SK-N-SH treated with all-trans-retinoic acid at 6 μM for 48 hours (cell line): Measurements from ENCODE around the gene MYLK4.

ENCODE experiments used
- ATAC-seq: fragments of 200-7000 bp; cut with Tn5 transposase; 3 replicates; pipeline ENCODE4 v1.9.1; 2020; ENCODE audit warnings: mild to moderate bottlenecking, moderate library complexity
- CREB5 ChIP-seq: fragments of 250-450 bp; sonication (Bioruptor Pico); IDR thresholded peaks from 2 replicates; pipeline ENCODE4 v1.5.1; 2020; ENCODE audit warnings: low read depth, mild to moderate bottlenecking, moderate library complexity
- CSDC2 ChIP-seq: fragments of 250-450 bp; sonication (Bioruptor Pico); IDR thresholded peaks from 2 replicates; pipeline ENCODE4 v1.5.0; 2020; ENCODE audit warnings: mild to moderate bottlenecking, moderate library complexity
- ISL1 ChIP-seq: fragments of 250-450 bp; sonication (Bioruptor Pico); IDR thresholded peaks from 2 replicates; pipeline ENCODE4 v2.1.2; 2022; ENCODE audit warnings: mild to moderate bottlenecking, moderate library complexity
- PPARA ChIP-seq: fragments of 250-450 bp; sonication (Bioruptor Pico); IDR thresholded peaks from 2 replicates; pipeline ENCODE4 v1.5.0; 2020; ENCODE audit warnings: mild to moderate bottlenecking, borderline replicate concordance
- SNAI2 ChIP-seq: fragments of 250-450 bp; sonication (Bioruptor Pico); IDR thresholded peaks from 2 replicates; pipeline ENCODE4 v1.5.0; 2020; ENCODE audit warnings: mild to moderate bottlenecking, moderate library complexity
- TOX ChIP-seq: fragments of 250-450 bp; sonication (Bioruptor Pico); IDR thresholded peaks from 2 replicates; pipeline ENCODE4 v1.8.0; 2021; ENCODE audit warnings: mild to moderate bottlenecking, moderate library complexity, borderline replicate concordance
- TSHZ2 ChIP-seq: fragments of 250-450 bp; sonication (Bioruptor Pico); IDR thresholded peaks from 2 replicates; pipeline ENCODE4 v1.5.0; 2020; ENCODE audit warnings: mild to moderate bottlenecking, moderate library complexity
- ZFP3 ChIP-seq: fragments of 250-450 bp; sonication (Bioruptor Pico); IDR thresholded peaks from 2 replicates; pipeline ENCODE4 v1.5.0; 2020; ENCODE audit warnings: mild to moderate bottlenecking, moderate library complexity
- ZFP30 ChIP-seq: fragments of 450-650 bp; formaldehyde crosslinking; IDR thresholded peaks from 2 replicates; pipeline ENCODE4 v1.5.0; 2022; ENCODE audit warnings: mild to moderate bottlenecking, moderate library complexity
- ZNF565 ChIP-seq: fragments of 450-650 bp; formaldehyde crosslinking; conservative IDR thresholded peaks from 2 replicates; pipeline ENCODE4 v1.5.0; 2020; ENCODE audit warnings: low read depth, mild to moderate bottlenecking, moderate library complexity
- ZNF70 ChIP-seq: fragments of 450-650 bp; formaldehyde crosslinking; IDR thresholded peaks from 2 replicates; pipeline ENCODE4 v1.5.0; 2020; ENCODE audit warnings: mild to moderate bottlenecking, moderate library complexity
- TF ChIP-seq, protein P1 (sequence below): fragments of 250-450 bp; sonication (Bioruptor Pico); IDR thresholded peaks from 2 replicates; pipeline ENCODE4 v1.8.0; 2021; ENCODE audit warnings: low read depth, mild to moderate bottlenecking, moderate library complexity, borderline replicate concordance
- TF ChIP-seq, protein P2 (sequence below): fragments of 250-450 bp; sonication (Bioruptor Pico); IDR thresholded peaks from 2 replicates; pipeline ENCODE4 v1.5.1; 2021; ENCODE audit warnings: mild to moderate bottlenecking, moderate library complexity

Gene MYLK4

DNA sequence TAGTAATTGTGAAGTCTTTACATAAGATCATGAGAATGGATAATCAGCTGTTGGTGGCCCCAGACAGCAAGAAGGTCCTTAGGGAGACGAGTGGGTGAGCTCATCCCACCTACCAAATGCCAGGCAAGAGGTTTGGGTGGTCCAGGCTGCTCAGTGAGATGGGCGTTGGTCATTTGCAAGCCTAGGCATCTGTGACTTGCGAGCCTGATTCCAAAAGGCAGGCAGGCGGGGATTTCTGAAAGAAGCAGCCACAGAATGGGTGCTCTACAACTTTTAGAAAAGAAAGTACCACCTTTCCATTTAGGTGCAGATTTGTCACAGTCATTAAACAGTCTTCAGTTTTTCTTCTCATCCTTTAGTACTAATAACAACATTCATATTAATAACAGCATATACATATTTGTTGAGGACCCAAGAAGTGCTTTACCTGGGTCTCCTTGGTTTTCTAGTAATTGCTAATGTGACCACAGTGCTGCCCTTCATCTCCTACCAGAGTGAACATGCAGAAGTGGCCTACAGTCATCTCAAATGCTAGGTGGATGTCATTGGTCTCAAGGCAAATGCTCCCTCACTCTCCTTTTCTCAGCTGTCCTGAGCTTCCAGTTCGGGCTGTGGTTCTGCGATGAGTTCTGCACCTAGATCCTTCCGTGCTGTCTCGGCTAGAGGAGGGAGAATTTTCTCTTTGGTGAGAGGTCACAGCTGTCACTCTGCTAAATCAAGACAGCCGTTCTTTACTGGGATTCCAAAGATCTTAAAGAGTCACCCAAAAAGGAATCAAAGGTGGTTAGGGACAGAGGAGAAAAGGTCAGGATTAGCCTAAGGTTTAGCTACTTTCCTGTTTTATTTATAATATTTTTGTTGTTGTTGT lies 17.2 kb upstream of the MYLK4 start:
- ATAC-seq = no peak
- no peak for TF ChIP-seq ZFP30 (CRISPR knock-in tag)
- TF ChIP-seq, all 23 proteins: peak for 0

DNA sequence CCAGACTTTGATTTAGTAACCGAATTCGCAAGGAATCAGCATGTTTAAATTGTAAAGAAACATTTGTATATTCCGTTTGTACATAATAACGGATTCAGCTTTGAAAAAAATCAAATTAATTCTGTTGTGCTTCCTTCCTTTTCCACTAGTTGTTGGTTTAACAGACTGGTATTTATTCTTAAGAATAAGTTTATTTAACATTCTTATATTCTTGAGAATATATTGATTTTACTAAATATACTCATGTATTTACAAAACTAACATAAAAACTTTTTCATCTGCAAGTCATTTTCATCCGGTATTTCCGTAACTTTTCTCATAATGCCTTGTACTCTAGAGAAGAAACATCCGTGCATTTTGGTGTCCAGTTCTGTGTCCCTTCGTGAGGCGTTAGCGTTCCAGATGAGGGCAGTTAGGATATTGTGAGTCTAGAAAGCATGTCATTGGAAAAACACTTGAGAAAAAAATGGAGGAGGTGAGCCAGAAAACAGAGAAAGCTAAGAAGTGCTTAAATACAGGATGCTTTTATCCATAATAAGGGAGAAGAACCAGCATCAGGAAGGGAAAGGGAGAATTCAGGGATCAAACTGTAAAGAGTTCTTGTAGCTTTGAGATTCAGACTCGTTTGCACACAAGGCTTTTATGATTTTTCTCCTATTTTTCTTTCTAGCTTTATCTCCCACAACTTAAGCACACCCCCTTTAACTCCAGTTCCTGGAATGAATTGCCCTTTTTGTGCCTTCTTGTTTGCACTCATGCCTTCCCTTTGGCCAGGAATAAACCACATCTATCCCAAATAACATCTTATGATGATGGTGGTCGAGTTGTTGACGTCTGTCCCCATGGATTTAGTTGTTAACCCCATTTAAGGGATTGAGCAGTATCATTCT lies 16.3 kb upstream of the MYLK4 start:
- ATAC-seq = no peak
- no peak for TF ChIP-seq PPARA (CRISPR knock-in tag)
- no peak for TF ChIP-seq ZNF70 (CRISPR knock-in tag)
- TF ChIP-seq ISL1 (CRISPR knock-in tag) = no peak
- no peak for TF ChIP-seq CSDC2

DNA sequence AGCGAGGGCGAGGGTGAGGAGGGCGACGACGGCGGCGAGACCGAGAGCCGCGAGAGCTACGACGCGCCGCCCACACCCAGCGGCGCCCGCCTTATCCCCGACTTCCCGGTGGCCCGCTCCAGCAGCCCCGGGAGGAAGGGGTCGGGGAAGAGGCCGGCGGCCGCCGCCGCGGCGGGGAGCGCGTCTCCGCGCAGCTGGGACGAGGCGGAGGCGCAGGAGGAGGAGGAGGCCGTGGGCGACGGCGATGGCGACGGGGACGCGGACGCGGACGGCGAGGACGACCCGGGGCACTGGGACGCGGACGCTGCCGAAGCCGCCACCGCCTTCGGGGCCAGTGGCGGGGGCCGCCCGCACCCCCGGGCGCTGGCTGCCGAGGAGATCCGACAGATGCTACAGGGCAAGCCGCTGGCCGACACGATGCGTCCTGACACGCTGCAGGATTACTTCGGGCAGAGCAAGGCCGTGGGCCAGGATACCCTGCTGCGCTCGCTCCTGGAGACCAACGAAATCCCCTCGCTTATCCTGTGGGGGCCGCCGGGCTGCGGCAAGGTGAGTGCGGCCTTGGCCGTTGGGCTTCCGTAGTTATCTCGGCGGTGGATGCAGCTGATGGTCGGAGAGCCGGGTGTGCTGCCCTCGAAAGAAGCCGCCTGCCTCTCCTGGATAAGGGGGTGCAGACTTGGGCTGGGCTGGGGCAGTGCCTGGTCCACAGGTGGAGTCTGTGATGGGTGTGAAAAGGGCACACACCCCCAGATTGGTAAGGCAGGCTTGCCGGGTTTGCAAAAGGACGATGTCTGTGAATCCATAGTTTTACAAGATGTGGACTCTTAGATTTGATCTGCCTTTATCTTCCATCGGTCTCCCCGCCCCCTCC lies 15.4 kb upstream of the MYLK4 start:
- TF ChIP-seq ZFP30 (CRISPR knock-in tag) = no peak
- no peak for TF ChIP-seq TOX (CRISPR knock-in tag)
- 0 out of 2 replicates have a peak, but pooled peaks have one; percentile 16 for TF ChIP-seq TSHZ2 (CRISPR knock-in tag)
- TF ChIP-seq ZNF70 (CRISPR knock-in tag) = no peak
- ATAC-seq = peak; percentile 10

DNA sequence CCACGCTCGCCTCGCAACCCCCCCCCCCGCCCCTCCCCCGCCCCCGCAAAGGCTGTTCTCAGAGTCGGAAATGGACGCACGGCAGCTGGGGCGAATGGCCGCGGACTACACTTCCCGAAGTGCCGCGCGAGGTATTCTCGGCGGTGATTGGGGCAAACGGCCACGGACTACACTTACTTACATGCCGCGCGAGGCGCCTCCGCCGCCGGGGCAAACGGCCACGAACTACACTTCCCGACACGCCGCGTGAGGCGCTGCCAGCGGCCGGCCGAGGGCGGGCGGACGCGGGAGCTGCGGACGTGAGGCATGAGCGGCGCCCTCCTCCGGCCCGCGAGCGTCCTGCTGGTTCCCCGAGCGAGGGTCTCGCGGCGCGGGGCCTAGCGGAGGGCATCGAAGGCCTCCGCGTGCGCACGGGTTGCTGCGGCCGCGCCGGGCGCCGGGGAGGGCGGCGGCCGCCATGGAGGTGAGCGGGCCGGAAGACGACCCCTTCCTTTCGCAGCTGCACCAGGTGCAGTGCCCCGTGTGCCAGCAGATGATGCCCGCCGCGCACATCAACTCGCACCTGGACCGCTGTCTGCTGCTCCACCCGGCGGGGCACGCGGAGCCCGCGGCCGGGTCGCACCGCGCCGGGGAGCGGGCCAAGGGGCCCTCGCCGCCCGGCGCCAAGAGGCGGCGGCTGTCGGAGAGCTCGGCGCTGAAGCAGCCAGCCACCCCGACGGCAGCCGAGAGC lies 14.6 kb upstream of the MYLK4 start, which contains the start of gene WRNIP1:
Gene WRNIP1, plus strand, starts transcription at position 228 of the 730 bp plus-strand sequence. Its CDS starts 230 bp downstream, at position 458.
- TF ChIP-seq ZFP3 = peak; percentile 17; the same call in 1 of the 2 replicates
- no peak for TF ChIP-seq ZNF565 (CRISPR knock-in tag)
- TF ChIP-seq TSHZ2 (CRISPR knock-in tag) = peak; percentile 43; the same call in 1 of the 2 replicates
- ATAC-seq = peak; percentile 92

- ATAC-seq = peak; percentile 93
- TF ChIP-seq CREB5 = no peak
- TF ChIP-seq, protein P1, sequence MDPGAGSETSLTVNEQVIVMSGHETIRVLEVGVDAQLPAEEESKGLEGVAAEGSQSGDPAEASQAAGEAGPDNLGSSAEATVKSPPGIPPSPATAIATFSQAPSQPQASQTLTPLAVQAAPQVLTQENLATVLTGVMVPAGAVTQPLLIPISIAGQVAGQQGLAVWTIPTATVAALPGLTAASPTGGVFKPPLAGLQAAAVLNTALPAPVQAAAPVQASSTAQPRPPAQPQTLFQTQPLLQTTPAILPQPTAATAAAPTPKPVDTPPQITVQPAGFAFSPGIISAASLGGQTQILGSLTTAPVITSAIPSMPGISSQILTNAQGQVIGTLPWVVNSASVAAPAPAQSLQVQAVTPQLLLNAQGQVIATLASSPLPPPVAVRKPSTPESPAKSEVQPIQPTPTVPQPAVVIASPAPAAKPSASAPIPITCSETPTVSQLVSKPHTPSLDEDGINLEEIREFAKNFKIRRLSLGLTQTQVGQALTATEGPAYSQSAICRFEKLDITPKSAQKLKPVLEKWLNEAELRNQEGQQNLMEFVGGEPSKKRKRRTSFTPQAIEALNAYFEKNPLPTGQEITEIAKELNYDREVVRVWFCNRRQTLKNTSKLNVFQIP (CRISPR knock-in tag) = no peak
- no peak for TF ChIP-seq ZNF70 (CRISPR knock-in tag)
- no peak for TF ChIP-seq SNAI2
- no peak for TF ChIP-seq TSHZ2 (CRISPR knock-in tag)
- TF ChIP-seq ZNF565 (CRISPR knock-in tag) = no peak
- TF ChIP-seq, protein P2, sequence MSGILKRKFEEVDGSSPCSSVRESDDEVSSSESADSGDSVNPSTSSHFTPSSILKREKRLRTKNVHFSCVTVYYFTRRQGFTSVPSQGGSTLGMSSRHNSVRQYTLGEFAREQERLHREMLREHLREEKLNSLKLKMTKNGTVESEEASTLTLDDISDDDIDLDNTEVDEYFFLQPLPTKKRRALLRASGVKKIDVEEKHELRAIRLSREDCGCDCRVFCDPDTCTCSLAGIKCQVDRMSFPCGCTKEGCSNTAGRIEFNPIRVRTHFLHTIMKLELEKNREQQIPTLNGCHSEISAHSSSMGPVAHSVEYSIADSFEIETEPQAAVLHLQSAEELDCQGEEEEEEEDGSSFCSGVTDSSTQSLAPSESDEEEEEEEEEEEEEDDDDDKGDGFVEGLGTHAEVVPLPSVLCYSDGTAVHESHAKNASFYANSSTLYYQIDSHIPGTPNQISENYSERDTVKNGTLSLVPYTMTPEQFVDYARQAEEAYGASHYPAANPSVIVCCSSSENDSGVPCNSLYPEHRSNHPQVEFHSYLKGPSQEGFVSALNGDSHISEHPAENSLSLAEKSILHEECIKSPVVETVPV (CRISPR knock-in tag) = no peak
- no peak for TF ChIP-seq TOX (CRISPR knock-in tag)
Measured at GRCh38 chr6:2764610-2765165, 14.0 kb upstream of the MYLK4 start.
